Spleen (tissue), 11 donors: ENCODE measurements around the gene GRIN2C. TPM values are rescaled to one million over a fixed set of nuclear protein-coding genes. Genes with fewer than 3 reads are reported as not detected.

Source experiments
- DNase-seq: peaks from one replicate; pipeline ENCODE4 v3.0.0-alpha.2; 2020
- H3K27ac ChIP-seq, 8 donors: fragments of 200-600 bp; sonication (generic) in 7 of 8; 1 replicate in 4 of 8; 2 replicates in 4 of 8; pipeline versions ENCODE4 v1.5.0 to v1.8.0; 2016 to 2021; ENCODE audit warnings: inconsistent platforms in 4 of 8, mild to moderate bottlenecking in 4 of 8, moderate library complexity in 1 of 8
- H3K27me3 ChIP-seq, 7 donors: fragments of 200-600 bp; sonication (generic) in 6 of 7; replicated peaks in 1 of 7; 1 replicate in 4 of 7; 2 replicates in 3 of 7; pipeline versions ENCODE4 v1.5.0 to v1.8.0; 2016 to 2021; ENCODE audit warnings: inconsistent platforms in 3 of 7, mild to moderate bottlenecking in 1 of 7
- H3K36me3 ChIP-seq, 6 donors: fragments of 200-600 bp; sonication (generic) in 5 of 6; 1 replicate in 4 of 6; 2 replicates in 2 of 6; pipeline versions ENCODE4 v1.5.0 to v1.8.0; 2016 to 2021; ENCODE audit warnings: inconsistent platforms in 2 of 6
- H3K4me1 ChIP-seq, 6 donors: fragments of 200-600 bp; sonication (generic) in 5 of 6; 1 replicate in 3 of 6; 2 replicates in 3 of 6; pipeline versions ENCODE4 v1.5.0 to v1.8.0; 2016 to 2021; ENCODE audit warnings: inconsistent platforms in 3 of 6
- H3K4me3 ChIP-seq, 8 donors: fragments of 200-600 bp; sonication (generic) in 7 of 8; 1 replicate in 4 of 8; 2 replicates in 4 of 8; pipeline versions ENCODE4 v1.5.0 to v1.8.0; 2016 to 2021; ENCODE audit warnings: inconsistent platforms in 4 of 8, mild to moderate bottlenecking in 4 of 8, moderate library complexity in 2 of 8
- H3K9me3 ChIP-seq, 8 donors: fragments of 200-600 bp; sonication (generic) in 7 of 8; 1 replicate in 4 of 8; 2 replicates in 4 of 8; pipeline versions ENCODE4 v1.5.0 to v1.8.0; 2016 to 2021; ENCODE audit warnings: inconsistent platforms in 4 of 8
- CTCF ChIP-seq, 11 experiments: fragments of 200-600 bp in 7 of 11; fragments of 450-650 bp in 4 of 11; sonication (generic) in 4 of 11; IDR thresholded peaks in 8 of 11; conservative IDR thresholded peaks in 3 of 11; 1 replicate in 7 of 11; 2 replicates in 4 of 11; pipeline versions ENCODE4 v1.4.0 to v1.8.0; 2016 to 2021; ENCODE audit warnings: antibody characterized with exemption in 11 of 11, inconsistent platforms in 4 of 11, mild to moderate bottlenecking in 1 of 11
- POLR2A ChIP-seq, 3 donors: fragments of 450-650 bp; IDR thresholded peaks; one replicate each; pipeline ENCODE4 v1.5.1; 2017; ENCODE audit warnings: antibody characterized with exemption in 3 of 3, mild to moderate bottlenecking in 1 of 3
- POLR2AphosphoS5 ChIP-seq, 3 donors: sonication (generic); formaldehyde crosslinking; IDR thresholded peaks; one replicate each; pipeline ENCODE4 v1.5.1; 2017; ENCODE audit warnings: antibody characterized with exemption in 3 of 3
- WGBS, 5 donors: extraction: QIAGEN DNeasy Blood & Tissue Kit in 3 of 5; methylation state at CpG; one replicate each; pipeline versions ENCODE4 v1.1.5 to v1.1.7; 2013 to 2018; 5-methylcytosine and 5-hydroxymethylcytosine counted together
- intact Hi-C: fragments of 100-400 bp; cut with DNase I; formaldehyde crosslinking; loops from one replicate; pipeline ENCODE4 v1.15.0; 2023; ENCODE audit warnings: low total_unique reads
- polyA plus RNA-seq, 3 donors: library from polyadenylated mRNA; stranded (reverse); fragments of 200-250 nt; gene quantifications; one replicate each; pipeline ENCODE4 v1.2.1, GENCODE V29; 2013
- total RNA-seq, 7 donors: library from RNA; depleted of rRNA in 3 of 7; stranded (reverse); fragments of >200 nt in 3 of 7; fragmentation: NEBNext Ultra II Directional in 4 of 7; extraction: Animal tissue kit (Norgen Biotek cat#: 25700) in 4 of 7; gene quantifications; one replicate each; pipeline versions ENCODE4 v1.1.0 to v1.2.1, GENCODE V29; 2016 to 2021
- donor health status: healthy with polysubstance abuse.
- donor health status: DM: no; HTN: no; CAD: no; lungs with moderate emphysema.
- donor health status: DM: no; HTN: no; CAD: no.
- donor health status: Bipolar disorder and iron deficiency.
- donor health status: healthy.
- donor health status: DM: no; HTN: no; CAD: no.
- donor health status: DM: yes; HTN: yes; CAD: no.

GRIN2C gene
- total and polyA plus RNA-seq, 10 donors, result 0.02 to 1.5 (median 0.20) TPM; not detected in 4

GRCh38 chr17:74875155-74875976 is 15.7 kb upstream of the GRIN2C start:
- Histone ChIP-seq H3K4me1 (peaks cover 3 to 58% (median 34%) of the 10 kb centered on the region in 6 donors), H3K4me3 (no peak overlapping the region), H3K9me3 (no peaks in the 10 kb centered on the region), H3K27me3 (no peaks in the 10 kb centered on the region), H3K36me3 (no peaks in the 10 kb centered on the region), H3K27ac (no peak overlapping the region)
- DNase-seq, result no peak
- intact Hi-C loops, result no loop called here
- TF ChIP-seq POLR2A (IDR thresholded peaks at IDR 0.05) (no peak), POLR2AphosphoS5 (IDR thresholded peaks at IDR 0.05) (no peak), CTCF (IDR thresholded peaks at IDR 0.05 in 8 of 11, conservative IDR thresholded peaks at IDR 0.05 in 3 of 11) (no peak)
- WGBS, 5 donors, result 71 to 87% (median 79%) methylated on average over 5 of the region's 5 CpGs

GRCh38 chr17:74874615-74875037 is 14.9 kb upstream of the GRIN2C start:
- no peak overlapping the region for H3K27ac ChIP-seq
- intact Hi-C loops, result no loop called here
- 92 to 98% (median 97%) methylated on average over 5 of the region's 5 CpGs for WGBS, 5 donors

GRCh38 chr17:74873874-74874614 is 14.4 kb upstream of the GRIN2C start:
- H3K4me1 ChIP-seq, result peaks cover 3 to 61% (median 41%) of the 10 kb centered on the region in 6 donors
- WGBS, 5 donors, result 56 to 62% (median 57%) methylated on average over 6 of the region's 6 CpGs
- no peaks in the 10 kb centered on the region for H3K9me3 ChIP-seq
- no peaks in the 10 kb centered on the region for H3K36me3 ChIP-seq
- H3K27ac ChIP-seq, result peak overlapping the region; percentile 86 to 95 (median 92)
- TF ChIP-seq POLR2AphosphoS5 (IDR thresholded peaks at IDR 0.05), result no peak
- no peak for TF ChIP-seq POLR2A (IDR thresholded peaks at IDR 0.05)
- no peak for TF ChIP-seq CTCF (IDR thresholded peaks at IDR 0.05 in 8 of 11, conservative IDR thresholded peaks at IDR 0.05 in 3 of 11)
- no peaks in the 10 kb centered on the region for H3K27me3 ChIP-seq
- H3K4me3 ChIP-seq, result peak overlapping the region; percentile 45 to 82 (median 56)
- DNase-seq, result no peak
- intact Hi-C loops, result no loop called here

More at GRCh38 chr17:74874615-74875037, 14.9 kb upstream of the GRIN2C start:
- H3K36me3 ChIP-seq, result no peaks in the 10 kb centered on the region
- no peak overlapping the region for H3K4me3 ChIP-seq
- no peak for DNase-seq
- H3K9me3 ChIP-seq, result no peaks in the 10 kb centered on the region
- H3K27me3 ChIP-seq, result no peaks in the 10 kb centered on the region
- TF ChIP-seq POLR2A (IDR thresholded peaks at IDR 0.05) (no peak), POLR2AphosphoS5 (IDR thresholded peaks at IDR 0.05) (no peak), CTCF (IDR thresholded peaks at IDR 0.05 in 8 of 11, conservative IDR thresholded peaks at IDR 0.05 in 3 of 11) (no peak)
- peaks cover 3 to 58% (median 37%) of the 10 kb centered on the region in 6 donors for H3K4me1 ChIP-seq
